Neural cell (in vitro differentiated cells): ENCODE data around the gene PLCXD3. TPM values are rescaled to one million over a fixed set of nuclear protein-coding genes. Genes with fewer than 3 reads are reported as not detected.

Experiments used
- H2AFZ ChIP-seq: fragments of 200-600, 300-800 bp; sonication (generic), shearing (Covaris generic); 2 replicates; pipeline ENCODE4 v1.6.0; 2014; ENCODE audit warnings: low read depth, mild to moderate bottlenecking, antibody characterized with exemption, low read length, moderate library complexity
- H3F3A ChIP-seq: fragments of 200-600 bp; shearing (Covaris generic); 2 replicates; pipeline ENCODE4 v1.6.1; 2016; ENCODE audit warnings: mild to moderate bottlenecking, moderate library complexity, mixed read lengths, antibody characterized with exemption, low read length; ENCODE audit not compliant: insufficient read depth, poor library complexity, severe bottlenecking
- H3K27ac ChIP-seq: fragments of 200-600, 300-800 bp; sonication (generic), shearing (Covaris generic); 2 replicates; pipeline ENCODE4 v1.5.1; 2014; ENCODE audit warnings: mild to moderate bottlenecking, low read length, moderate library complexity
- H3K27me3 ChIP-seq: fragments of 300-800, 200-600 bp; sonication (generic), shearing (Covaris generic); 2 replicates; pipeline ENCODE4 v1.6.0; 2014; ENCODE audit warnings: mild to moderate bottlenecking, low read depth, low read length, moderate library complexity; ENCODE audit not compliant: insufficient read depth
- H3K36me3 ChIP-seq: fragments of 300-800, 200-600 bp; sonication (generic), shearing (Covaris generic); 2 replicates; pipeline ENCODE4 v1.5.1; 2014; ENCODE audit warnings: mild to moderate bottlenecking, antibody characterized with exemption, low read length, moderate library complexity; ENCODE audit not compliant: insufficient read depth
- H3K4me2 ChIP-seq: fragments of 300-800, 200-600 bp; sonication (generic), shearing (Covaris generic); 2 replicates; pipeline ENCODE4 v1.6.0; 2014; ENCODE audit warnings: mild to moderate bottlenecking, low read length
- H3K4me3 ChIP-seq: fragments of 300-800, 200-600 bp; sonication (generic), shearing (Covaris generic); 2 replicates; pipeline ENCODE4 v1.5.1; 2014; ENCODE audit warnings: mild to moderate bottlenecking, low read length, moderate library complexity
- H3K79me2 ChIP-seq: fragments of 200-600 bp; shearing (Covaris generic); replicated peaks from 2 replicates; pipeline ENCODE4 v1.6.0; 2014; ENCODE audit warnings: mild to moderate bottlenecking, low read length, moderate library complexity; ENCODE audit not compliant: insufficient read depth
- H3K9ac ChIP-seq: fragments of 300-800, 200-600 bp; sonication (generic), shearing (Covaris generic); 2 replicates; pipeline ENCODE4 v1.6.1; 2016; ENCODE audit warnings: mild to moderate bottlenecking, low read length, mixed read lengths
- H3K9me2 ChIP-seq: fragments of 200-600 bp; shearing (Covaris generic); 2 replicates; pipeline ENCODE4 v1.6.1; 2016; ENCODE audit warnings: mild to moderate bottlenecking, low read length, mixed read lengths; ENCODE audit not compliant: insufficient read depth
- H3K9me3 ChIP-seq: fragments of 200-600, 300-800 bp; sonication (generic), shearing (Covaris generic); 2 replicates; pipeline ENCODE4 v1.6.1; 2016; ENCODE audit warnings: mild to moderate bottlenecking, mixed run types, low read length, moderate library complexity, mixed read lengths
- H4K20me1 ChIP-seq: fragments of 200-600 bp; shearing (Covaris generic); 2 replicates; pipeline ENCODE4 v1.6.1; 2016; ENCODE audit warnings: mild to moderate bottlenecking, mixed run types; ENCODE audit not compliant: insufficient read depth
- EP300 ChIP-seq: fragments of 450-650 bp; conservative IDR thresholded peaks from 2 replicates; pipeline ENCODE4 v1.6.1; 2014; ENCODE audit warnings: antibody characterized with exemption, mild to moderate bottlenecking, moderate library complexity; ENCODE audit not compliant: poor library complexity, severe bottlenecking
- EZH2 ChIP-seq: fragments of 200-600, 300-800 bp; shearing (Covaris generic), sonication (generic); IDR thresholded peaks from 2 replicates; pipeline ENCODE4 v1.6.1; 2014; ENCODE audit warnings: antibody characterized with exemption, low read length, borderline replicate concordance, mild to moderate bottlenecking; ENCODE audit not compliant: insufficient read depth, poor library complexity, severe bottlenecking
- MXI1 ChIP-seq: fragments of 450-650 bp; conservative IDR thresholded peaks from 2 replicates; pipeline ENCODE4 v1.6.1; 2014; ENCODE audit warnings: antibody characterized with exemption, mild to moderate bottlenecking; ENCODE audit not compliant: poor library complexity, severe bottlenecking
- POLR2AphosphoS5 ChIP-seq: IDR thresholded peaks from 2 replicates; pipeline ENCODE4 v1.6.1; 2012
- RAD21 ChIP-seq: fragments of 450-650 bp; conservative IDR thresholded peaks from 2 replicates; pipeline ENCODE4 v1.6.1; 2014; ENCODE audit warnings: antibody characterized with exemption, mild to moderate bottlenecking, moderate library complexity
- SMC3 ChIP-seq: fragments of 450-650 bp; conservative IDR thresholded peaks from 2 replicates; pipeline ENCODE4 v1.6.1; 2014; ENCODE audit warnings: antibody characterized with exemption, mild to moderate bottlenecking, moderate library complexity; ENCODE audit not compliant: poor library complexity
- TAF1 ChIP-seq: IDR thresholded peaks from 2 replicates; pipeline ENCODE4 v1.6.1; 2012; ENCODE audit warnings: low read depth
- polyA minus RNA-seq: library from RNA; depleted of rRNA, polyadenylated mRNA; stranded (reverse); fragments of >200 nt; gene quantifications from 2 replicates; pipeline ENCODE4 v1.2.3, GENCODE V29; 2014
- polyA plus RNA-seq: library from polyadenylated mRNA; depleted of rRNA; stranded (reverse); fragments of >200 nt; gene quantifications from 2 replicates; pipeline ENCODE4 v1.2.3, GENCODE V29; 2014
- TF ChIP-seq, protein P1 (sequence below): fragments of 450-650 bp; IDR thresholded peaks from 2 replicates; pipeline ENCODE4 v1.5.1; 2014; ENCODE audit warnings: antibody characterized with exemption, mild to moderate bottlenecking, moderate library complexity; ENCODE audit not compliant: poor library complexity, severe bottlenecking
- TF ChIP-seq, protein P2 (sequence below): IDR thresholded peaks from 2 replicates; pipeline ENCODE4 v1.6.1; 2012; ENCODE audit warnings: borderline replicate concordance

PLCXD3 gene, protein sequence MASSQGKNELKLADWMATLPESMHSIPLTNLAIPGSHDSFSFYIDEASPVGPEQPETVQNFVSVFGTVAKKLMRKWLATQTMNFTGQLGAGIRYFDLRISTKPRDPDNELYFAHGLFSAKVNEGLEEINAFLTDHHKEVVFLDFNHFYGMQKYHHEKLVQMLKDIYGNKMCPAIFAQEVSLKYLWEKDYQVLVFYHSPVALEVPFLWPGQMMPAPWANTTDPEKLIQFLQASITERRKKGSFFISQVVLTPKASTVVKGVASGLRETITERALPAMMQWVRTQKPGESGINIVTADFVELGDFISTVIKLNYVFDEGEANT
- polyA plus RNA-seq (3.9 and 6.6 TPM in 2 replicates), polyA minus RNA-seq (10.5 and 11.7 TPM in 2 replicates)

GRCh38 chr5:41510176-41510831 lies at the start of gene PLCXD3:
Gene PLCXD3 (minus strand): TSS chr5:41510601. CDS start chr5:41510526, 75 bp downstream.
- Histone ChIP-seq H4K20me1 (no peaks in the 10 kb centered on the region), H3K36me3 (no peaks in the 10 kb centered on the region), H3K4me3 (peak within 1 kb of the TSS; percentile 84), H2AFZ (peak within 1 kb of the TSS; percentile 70), H3K9me2 (no peaks in the 10 kb centered on the region), H3K79me2 (no peaks in the 10 kb centered on the region), H3F3A (peaks cover 4% of the 10 kb centered on the region), H3K27ac (no peak within 1 kb of the TSS), H3K9ac (peak within 1 kb of the TSS; percentile 58), H3K27me3 (peaks cover 58% of the 10 kb centered on the region), H3K9me3 (peaks cover 2% of the 10 kb centered on the region), H3K4me2 (peak within 1 kb of the TSS; percentile 68)
- TF ChIP-seq, protein P1, sequence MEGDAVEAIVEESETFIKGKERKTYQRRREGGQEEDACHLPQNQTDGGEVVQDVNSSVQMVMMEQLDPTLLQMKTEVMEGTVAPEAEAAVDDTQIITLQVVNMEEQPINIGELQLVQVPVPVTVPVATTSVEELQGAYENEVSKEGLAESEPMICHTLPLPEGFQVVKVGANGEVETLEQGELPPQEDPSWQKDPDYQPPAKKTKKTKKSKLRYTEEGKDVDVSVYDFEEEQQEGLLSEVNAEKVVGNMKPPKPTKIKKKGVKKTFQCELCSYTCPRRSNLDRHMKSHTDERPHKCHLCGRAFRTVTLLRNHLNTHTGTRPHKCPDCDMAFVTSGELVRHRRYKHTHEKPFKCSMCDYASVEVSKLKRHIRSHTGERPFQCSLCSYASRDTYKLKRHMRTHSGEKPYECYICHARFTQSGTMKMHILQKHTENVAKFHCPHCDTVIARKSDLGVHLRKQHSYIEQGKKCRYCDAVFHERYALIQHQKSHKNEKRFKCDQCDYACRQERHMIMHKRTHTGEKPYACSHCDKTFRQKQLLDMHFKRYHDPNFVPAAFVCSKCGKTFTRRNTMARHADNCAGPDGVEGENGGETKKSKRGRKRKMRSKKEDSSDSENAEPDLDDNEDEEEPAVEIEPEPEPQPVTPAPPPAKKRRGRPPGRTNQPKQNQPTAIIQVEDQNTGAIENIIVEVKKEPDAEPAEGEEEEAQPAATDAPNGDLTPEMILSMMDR = peak; percentile 8
- TF ChIP-seq POLR2AphosphoS5 = no peak
- no peak for TF ChIP-seq EZH2
- TF ChIP-seq SMC3 = peak; percentile 56
- TF ChIP-seq, protein P2, sequence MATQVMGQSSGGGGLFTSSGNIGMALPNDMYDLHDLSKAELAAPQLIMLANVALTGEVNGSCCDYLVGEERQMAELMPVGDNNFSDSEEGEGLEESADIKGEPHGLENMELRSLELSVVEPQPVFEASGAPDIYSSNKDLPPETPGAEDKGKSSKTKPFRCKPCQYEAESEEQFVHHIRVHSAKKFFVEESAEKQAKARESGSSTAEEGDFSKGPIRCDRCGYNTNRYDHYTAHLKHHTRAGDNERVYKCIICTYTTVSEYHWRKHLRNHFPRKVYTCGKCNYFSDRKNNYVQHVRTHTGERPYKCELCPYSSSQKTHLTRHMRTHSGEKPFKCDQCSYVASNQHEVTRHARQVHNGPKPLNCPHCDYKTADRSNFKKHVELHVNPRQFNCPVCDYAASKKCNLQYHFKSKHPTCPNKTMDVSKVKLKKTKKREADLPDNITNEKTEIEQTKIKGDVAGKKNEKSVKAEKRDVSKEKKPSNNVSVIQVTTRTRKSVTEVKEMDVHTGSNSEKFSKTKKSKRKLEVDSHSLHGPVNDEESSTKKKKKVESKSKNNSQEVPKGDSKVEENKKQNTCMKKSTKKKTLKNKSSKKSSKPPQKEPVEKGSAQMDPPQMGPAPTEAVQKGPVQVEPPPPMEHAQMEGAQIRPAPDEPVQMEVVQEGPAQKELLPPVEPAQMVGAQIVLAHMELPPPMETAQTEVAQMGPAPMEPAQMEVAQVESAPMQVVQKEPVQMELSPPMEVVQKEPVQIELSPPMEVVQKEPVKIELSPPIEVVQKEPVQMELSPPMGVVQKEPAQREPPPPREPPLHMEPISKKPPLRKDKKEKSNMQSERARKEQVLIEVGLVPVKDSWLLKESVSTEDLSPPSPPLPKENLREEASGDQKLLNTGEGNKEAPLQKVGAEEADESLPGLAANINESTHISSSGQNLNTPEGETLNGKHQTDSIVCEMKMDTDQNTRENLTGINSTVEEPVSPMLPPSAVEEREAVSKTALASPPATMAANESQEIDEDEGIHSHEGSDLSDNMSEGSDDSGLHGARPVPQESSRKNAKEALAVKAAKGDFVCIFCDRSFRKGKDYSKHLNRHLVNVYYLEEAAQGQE = no peak
- peak; percentile 43 for TF ChIP-seq RAD21
- TF ChIP-seq MXI1 = peak; percentile 64
- TF ChIP-seq TAF1 = no peak

DNA sequence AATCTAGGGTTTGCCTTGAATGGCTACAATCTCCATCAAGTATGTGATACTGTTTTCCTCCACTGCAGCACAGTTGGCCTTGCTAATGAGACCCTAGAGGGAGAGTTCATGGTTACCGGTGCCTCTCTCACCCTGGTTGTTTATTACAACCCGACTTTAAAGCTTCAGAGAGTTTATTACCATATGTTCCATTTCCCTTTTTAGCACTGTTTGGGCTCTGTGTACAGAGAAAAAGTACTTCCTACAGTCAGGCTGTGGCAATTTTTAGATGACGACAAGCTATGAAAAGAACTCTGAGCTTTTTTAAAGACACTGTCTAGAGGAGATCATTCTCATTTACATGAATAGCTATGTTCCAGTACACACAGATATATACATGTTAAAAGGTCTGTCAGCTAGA lies 48.8 kb upstream of the PLCXD3 start:
- no peaks in the 10 kb centered on the region for H3K79me2 ChIP-seq
- no peaks in the 10 kb centered on the region for H3K27me3 ChIP-seq
- no peaks in the 10 kb centered on the region for H3F3A ChIP-seq
- no peak overlapping the region for H3K4me2 ChIP-seq
- no peaks in the 10 kb centered on the region for H4K20me1 ChIP-seq
- TF ChIP-seq MXI1 (no peak), SMC3 (no peak), EP300 (no peak), POLR2AphosphoS5 (no peak)
- TF ChIP-seq, protein P1 = no peak
- TF ChIP-seq, protein P2 = no peak
- H2AFZ ChIP-seq = no peak overlapping the region
- H3K9me3 ChIP-seq = no peaks in the 10 kb centered on the region
- no peak overlapping the region for H3K9ac ChIP-seq
- no peak overlapping the region for H3K4me3 ChIP-seq
- no peaks in the 10 kb centered on the region for H3K36me3 ChIP-seq
- no peak overlapping the region for H3K27ac ChIP-seq
- H3K9me2 ChIP-seq = no peaks in the 10 kb centered on the region
